NB4 (cell line): ENCODE measurements around the gene TMIE.

Experiments used
- DNase-seq: peaks from one replicate; pipeline ENCODE4 v3.0.0; 2010; ENCODE audit warnings: low read depth
- H3K4me3 ChIP-seq: one replicate; pipeline ENCODE4 v1.5.1; 2011; ENCODE audit warnings: mild to moderate bottlenecking, low read depth, low read length, moderate library complexity
- MYC ChIP-seq: IDR thresholded peaks from 2 replicates; pipeline ENCODE4 v1.6.1; 2011; ENCODE audit warnings: low read depth, low read length
- POLR2A ChIP-seq: IDR thresholded peaks from 2 replicates; pipeline ENCODE4 v1.6.1; 2011; ENCODE audit warnings: mild to moderate bottlenecking; ENCODE audit not compliant: insufficient read length; ENCODE audit errors: extremely low read depth
- TF ChIP-seq, protein P1 (sequence below): IDR thresholded peaks from one replicate; pipeline ENCODE4 v1.5.1; 2012; ENCODE audit warnings: low read depth, low read length
- TF ChIP-seq, protein P2 (sequence below): IDR thresholded peaks from 2 replicates; pipeline ENCODE4 v1.6.1; 2011; ENCODE audit warnings: low read depth, low read length

The TMIE gene

DNA sequence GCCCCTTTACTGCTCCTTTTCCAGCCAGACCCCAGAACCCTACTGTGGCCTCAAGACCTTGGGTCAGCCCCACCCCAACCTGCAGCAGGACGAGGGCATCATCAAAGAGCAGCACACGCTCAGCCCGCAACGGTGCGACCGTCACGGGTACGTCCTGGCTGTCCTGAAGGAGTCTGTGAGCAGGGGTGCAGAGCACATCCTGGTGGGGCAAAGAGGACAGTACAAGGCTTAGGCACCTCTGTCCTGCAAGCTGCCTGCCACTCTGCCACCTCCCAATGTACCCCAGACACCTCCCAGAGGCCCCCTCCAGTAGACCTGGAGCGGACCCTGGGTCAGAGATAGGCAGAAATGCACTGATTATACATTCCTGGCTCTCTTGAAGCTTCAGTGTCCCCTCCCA, 15.7 kb upstream of the TMIE start:
- no peak overlapping the region for H3K4me3 ChIP-seq
- no peak for DNase-seq
- no peak for TF ChIP-seq MYC

DNA sequence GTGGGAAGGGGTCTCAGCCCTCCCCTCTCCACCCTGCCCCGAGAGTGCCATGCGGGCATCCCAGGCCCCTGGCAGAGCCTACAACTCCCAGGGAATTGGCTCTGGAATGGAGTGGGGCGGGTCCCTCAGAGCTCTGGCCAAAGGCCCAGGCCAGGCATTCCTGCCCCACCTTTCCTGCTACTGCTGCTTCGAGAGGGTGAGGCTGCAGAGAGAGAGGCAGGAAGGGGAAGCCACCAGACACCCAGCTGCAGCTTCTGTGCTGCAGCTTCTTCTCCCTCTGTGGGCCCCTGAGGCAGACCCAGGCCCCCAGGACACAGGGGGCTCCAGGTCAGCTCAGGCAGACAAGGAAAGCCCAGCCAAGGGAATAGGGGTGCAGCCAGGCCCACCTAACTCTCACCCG, 10.4 kb upstream of the TMIE start:
- no peak for DNase-seq
- no peak overlapping the region for H3K4me3 ChIP-seq
- TF ChIP-seq, protein P1, sequence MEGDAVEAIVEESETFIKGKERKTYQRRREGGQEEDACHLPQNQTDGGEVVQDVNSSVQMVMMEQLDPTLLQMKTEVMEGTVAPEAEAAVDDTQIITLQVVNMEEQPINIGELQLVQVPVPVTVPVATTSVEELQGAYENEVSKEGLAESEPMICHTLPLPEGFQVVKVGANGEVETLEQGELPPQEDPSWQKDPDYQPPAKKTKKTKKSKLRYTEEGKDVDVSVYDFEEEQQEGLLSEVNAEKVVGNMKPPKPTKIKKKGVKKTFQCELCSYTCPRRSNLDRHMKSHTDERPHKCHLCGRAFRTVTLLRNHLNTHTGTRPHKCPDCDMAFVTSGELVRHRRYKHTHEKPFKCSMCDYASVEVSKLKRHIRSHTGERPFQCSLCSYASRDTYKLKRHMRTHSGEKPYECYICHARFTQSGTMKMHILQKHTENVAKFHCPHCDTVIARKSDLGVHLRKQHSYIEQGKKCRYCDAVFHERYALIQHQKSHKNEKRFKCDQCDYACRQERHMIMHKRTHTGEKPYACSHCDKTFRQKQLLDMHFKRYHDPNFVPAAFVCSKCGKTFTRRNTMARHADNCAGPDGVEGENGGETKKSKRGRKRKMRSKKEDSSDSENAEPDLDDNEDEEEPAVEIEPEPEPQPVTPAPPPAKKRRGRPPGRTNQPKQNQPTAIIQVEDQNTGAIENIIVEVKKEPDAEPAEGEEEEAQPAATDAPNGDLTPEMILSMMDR = no peak
- no peak for TF ChIP-seq POLR2A
- no peak for TF ChIP-seq MYC
- TF ChIP-seq, protein P2, sequence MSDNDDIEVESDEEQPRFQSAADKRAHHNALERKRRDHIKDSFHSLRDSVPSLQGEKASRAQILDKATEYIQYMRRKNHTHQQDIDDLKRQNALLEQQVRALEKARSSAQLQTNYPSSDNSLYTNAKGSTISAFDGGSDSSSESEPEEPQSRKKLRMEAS = no peak

DNA sequence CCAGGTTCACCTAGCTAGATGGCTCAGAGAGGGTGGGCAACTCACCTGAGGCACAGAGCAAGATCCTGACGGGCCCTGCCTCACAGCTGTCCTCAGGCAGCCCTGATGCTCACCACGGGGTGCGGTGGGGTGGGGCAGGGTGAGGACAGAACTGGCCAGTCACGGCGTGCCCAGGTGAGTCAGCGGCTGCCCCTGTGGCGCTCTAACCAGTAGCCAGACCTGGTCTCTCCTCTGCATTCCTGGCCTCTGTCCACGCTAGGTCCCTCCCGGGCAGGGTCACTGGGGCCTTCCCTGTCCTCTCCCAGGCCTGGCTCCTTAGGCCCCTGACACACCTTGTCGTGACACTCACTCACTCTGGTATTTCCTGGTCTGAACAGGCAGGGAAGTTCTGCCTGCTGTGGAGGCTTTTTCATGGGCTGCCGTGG, 8.6 kb upstream of the TMIE start:
- H3K4me3 ChIP-seq = no peak overlapping the region
- no peak for DNase-seq
- TF ChIP-seq, protein P2 = no peak
- no peak for TF ChIP-seq MYC
- TF ChIP-seq, protein P1 = no peak
- TF ChIP-seq POLR2A = no peak

DNA sequence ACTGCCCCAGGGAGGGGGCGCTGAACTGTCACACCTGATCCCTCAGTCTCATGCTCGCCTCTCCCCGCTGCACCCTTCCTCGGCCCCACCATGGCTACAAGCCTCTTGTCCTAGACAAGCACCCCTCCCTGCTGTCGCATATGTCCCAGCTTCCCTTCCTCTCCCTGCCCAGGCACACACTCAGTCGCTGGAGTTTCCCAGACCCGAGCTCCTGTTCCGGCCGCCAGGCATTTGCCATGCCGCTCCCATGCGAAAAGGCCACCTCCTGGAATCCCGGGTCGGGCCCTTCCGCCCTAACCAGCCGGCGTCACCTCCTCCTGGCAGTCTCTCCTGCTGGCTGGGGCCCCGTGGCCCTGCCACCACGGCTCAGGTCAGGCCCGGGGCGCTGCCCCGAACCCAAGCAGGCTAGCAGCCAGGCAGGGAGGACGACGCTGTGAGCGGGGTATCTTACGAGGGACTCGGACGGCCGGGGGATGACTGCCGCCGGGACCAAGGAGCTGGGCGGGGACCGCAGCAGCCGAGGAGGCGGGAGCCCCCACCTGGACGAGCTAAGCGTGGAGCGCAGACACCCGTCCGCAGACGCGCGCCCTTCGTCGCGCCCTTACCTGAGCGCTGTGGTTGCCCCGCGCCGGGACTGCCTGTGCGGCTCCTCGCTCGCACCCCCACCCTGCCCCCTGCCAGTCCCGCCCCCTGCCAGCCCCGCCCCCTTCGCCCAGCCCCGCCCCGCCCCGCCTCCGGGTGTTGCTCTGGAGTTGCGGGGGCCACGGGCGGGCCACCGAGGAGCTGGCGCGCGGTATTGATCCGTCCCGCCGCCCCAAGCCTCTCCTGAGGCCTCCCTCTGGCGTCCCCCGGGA, 7.9 kb upstream of the TMIE start, which contains the start of gene ALS2CL:
Gene ALS2CL, minus strand, starts transcription at position 642 of the 854 bp plus-strand sequence. CDS start 4,239 bp downstream, outside the sequence.
- peak; percentile 30 for DNase-seq
- H3K4me3 ChIP-seq = no peak within 1 kb of the TSS

DNA sequence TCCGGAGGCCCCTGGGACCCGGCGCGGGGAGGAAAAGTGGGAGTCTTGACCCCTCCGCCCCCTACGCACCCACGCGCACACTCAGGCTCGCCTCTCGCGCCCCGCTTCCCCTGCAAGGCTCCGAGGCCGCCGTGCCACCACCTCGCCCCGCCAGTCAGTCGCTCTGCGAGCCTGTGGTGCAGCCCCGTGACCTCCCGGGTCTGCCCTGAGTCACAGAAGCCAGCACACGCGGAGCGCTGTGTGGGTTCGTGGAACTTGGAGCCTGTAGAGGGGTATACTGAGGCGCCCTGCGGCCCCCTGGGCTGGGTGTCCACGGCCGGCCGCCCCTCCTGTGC, 7.3 kb upstream of the TMIE start:
- no peak overlapping the region for H3K4me3 ChIP-seq
- TF ChIP-seq, protein P2 = no peak
- TF ChIP-seq POLR2A = no peak
- TF ChIP-seq, protein P1 = no peak
- TF ChIP-seq MYC = no peak
- DNase-seq = no peak

More for the DNA sequence above, 7.9 kb upstream of the TMIE start, which contains the start of gene ALS2CL:
- TF ChIP-seq, protein P1 = no peak
- no peak for TF ChIP-seq MYC
- TF ChIP-seq, protein P2 = no peak
- no peak for TF ChIP-seq POLR2A

DNA sequence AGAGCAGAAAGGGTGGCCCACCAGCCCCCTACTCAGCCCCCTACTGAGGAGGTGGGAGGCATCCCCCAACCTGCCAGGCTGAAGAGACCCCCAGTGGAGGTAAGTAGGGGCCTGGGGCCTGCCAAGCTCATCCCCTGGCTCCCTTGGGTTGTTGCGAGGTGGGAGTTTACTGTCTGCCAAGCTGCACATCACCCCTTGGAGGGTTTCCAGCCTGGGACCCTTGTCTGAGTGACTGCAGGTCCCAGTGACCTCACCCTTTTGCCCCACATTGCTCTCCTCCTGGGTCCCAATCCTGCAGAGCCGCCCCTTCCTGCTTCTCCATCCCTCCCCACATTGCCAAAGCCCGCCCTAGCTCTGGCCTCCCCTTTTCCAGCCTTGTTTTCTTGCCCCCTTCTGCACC, 6.7 kb upstream of the TMIE start:
- no peak overlapping the region for H3K4me3 ChIP-seq
- TF ChIP-seq, protein P1 = no peak
- TF ChIP-seq, protein P2 = no peak
- no peak for TF ChIP-seq POLR2A
- TF ChIP-seq MYC = no peak
- DNase-seq = no peak
